T-helper 22 cell (primary cell): ENCODE measurements around the gene CIC.

Experiments
- DNase-seq: peaks from one replicate; pipeline ENCODE4 v3.0.0-alpha.2; 2020; ENCODE audit warnings: low read depth

Gene CIC

GRCh38 chr19:42268704-42269477, at the start of gene CIC:
TSS of gene CIC (plus strand) at chr19:42269252. CDS start at chr19:42271784, 2,532 bp downstream.
- DNase-seq = peak; percentile 99

GRCh38 chr19:42219812-42220750, 49.0 kb upstream of the CIC start, which contains the start of gene ZNF526:
TSS of gene ZNF526 (plus strand) at chr19:42220312. CDS start at chr19:42224404, 4,092 bp downstream.
- peak; percentile 96 for DNase-seq

DNA sequence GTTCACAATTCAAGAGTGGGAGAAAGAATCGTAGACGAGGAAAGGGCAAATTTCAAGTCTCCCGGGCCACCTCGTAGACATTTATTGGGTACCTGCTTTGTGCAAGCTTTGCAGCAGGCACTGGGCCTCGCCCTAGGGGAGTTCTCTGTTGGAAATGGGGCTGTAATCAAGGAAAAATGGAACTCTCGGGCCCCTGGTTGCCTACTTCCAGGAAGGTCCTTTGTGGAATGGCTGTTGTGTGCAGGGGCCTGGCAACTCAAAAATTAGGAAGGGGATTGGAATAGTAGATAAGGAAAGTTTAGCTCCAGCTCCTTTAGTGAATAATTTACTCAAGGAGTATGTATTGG, 48.3 kb upstream of the CIC start:
- DNase-seq = no peak

- DNase-seq = no peak
These were observed 43.9 kb upstream of the CIC start for GRCh38 chr19:42224940-42225717.

DNA sequence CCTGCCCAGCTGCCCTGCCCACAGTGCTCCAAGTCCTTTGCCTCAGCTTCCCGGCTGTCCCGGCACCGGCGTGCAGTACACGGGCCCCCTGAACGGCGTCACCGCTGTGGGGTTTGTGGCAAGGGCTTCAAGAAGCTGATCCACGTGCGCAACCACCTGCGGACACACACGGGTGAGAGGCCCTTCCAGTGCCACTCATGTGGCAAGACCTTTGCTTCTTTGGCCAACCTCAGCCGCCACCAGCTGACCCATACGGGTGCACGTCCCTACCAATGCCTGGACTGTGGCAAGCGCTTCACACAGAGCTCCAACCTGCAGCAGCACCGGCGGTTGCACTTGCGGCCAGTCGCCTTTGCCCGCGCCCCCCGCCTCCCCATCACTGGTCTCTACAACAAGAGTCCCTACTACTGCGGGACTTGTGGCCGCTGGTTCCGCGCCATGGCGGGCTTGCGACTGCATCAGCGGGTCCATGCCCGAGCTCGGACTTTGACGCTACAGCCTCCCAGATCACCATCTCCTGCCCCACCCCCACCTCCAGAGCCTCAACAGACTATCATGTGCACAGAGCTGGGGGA, 43.2 kb upstream of the CIC start:
- DNase-seq = no peak

GRCh38 chr19:42226886-42227285, 42.2 kb upstream of the CIC start:
- no peak for DNase-seq

DNA sequence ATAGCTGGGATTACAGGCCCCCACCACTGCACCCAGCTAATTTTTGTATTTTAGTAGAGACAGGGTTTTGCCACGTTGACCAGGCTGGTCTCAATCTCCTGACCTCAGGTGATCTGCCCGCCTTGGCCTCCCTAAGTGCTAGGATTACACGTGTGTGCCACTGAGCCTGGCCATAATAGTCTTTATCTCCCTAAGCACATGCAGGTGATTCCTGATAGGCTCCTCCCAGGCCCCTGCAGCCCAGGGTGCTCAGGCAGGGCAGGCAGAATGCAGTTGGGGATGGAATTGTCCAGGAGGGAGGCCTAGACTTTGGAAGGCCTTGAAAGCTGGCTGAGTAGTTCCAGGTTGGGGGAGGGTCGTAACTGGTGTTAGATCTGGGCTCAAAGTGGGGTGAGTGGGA, 40.4 kb upstream of the CIC start:
- no peak for DNase-seq

DNA sequence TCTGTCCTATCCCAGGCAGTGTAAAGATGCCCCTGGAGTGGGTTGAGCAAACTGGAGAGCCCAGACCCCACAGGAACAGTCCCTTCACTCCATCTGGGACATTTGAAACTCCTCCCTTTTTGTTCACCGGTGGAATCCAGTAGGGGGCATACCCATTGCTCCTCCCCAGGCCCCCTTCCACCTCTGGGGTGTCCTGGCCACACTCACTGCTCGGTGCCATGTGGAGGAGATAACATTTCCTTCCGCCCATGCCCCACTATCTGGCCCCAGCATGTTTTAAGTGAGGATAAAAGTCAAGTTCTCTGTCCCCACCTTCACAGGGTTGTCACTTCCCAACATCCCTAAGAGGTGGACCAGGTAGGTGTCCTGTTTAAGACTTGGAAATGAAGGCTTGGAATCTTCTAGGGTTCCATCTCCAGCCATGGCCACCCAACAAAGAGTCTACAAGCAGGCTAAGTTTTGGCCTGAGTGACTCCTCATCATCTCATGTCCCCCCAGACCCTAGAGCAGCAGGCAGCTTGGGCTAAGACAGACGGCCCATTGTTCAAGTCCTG, 39.7 kb upstream of the CIC start:
- DNase-seq = no peak

- no peak for DNase-seq
These were observed 39.1 kb upstream of the CIC start for GRCh38 chr19:42229855-42230351.

DNA sequence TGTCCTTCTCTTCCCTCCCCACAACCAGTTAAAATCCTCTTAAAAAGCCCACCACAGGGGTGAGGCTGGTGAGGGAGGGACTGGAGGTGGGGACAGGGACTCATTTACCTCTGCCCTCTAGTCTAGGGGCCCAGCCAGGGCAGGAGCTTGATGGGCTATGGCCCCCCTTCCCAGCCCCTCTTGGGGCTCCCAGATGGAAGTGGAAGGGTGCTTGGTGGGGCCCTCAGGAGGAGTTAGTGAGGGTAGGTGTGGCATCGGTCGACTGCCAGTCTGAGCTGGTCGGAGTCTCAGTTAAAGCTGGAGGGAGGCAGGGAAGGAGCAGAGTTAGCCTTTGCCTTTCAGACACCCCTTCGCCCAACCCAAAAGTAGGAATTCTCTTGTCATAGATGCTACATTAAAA, 38.5 kb upstream of the CIC start:
- no peak for DNase-seq

DNA sequence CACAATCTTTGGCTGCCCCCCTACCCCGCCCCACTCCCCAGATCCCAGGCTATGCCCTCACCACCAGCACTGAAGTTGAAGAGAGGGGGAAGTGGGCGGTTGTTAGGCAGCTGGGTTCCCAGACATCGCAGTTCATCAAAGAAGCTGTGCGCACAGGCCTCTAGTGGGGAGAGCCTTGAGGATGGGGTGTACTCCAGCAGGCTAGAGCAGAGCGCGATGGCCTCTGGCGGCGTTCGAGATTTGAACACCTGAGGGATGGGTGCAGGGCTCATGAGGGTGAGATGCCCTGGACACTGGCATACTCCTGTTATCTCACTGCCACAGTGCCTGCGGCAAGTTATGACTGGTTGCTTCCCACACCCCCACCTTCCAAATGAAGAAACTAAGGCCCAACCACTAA, 36.6 kb upstream of the CIC start:
- DNase-seq = no peak

DNA sequence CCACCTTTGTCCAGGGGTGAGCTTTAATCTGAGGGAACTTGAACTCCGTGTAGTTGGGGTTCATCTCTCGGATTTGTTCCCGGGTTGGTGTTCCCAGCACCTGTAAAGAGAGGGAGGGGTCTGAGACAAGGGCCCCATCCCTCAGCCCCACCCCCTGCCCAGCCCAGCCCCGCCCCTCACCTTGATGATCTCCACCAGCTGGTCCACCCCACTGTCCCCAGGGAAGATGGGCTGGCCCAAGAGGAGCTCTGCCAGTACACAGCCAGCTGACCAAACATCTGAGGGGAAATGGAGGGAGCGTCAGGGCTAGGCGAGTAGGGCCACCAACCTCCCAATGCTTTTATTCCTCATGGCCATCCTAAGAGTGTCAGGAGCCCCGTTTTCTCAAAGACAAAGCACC, 35.9 kb upstream of the CIC start:
- DNase-seq = no peak

DNA sequence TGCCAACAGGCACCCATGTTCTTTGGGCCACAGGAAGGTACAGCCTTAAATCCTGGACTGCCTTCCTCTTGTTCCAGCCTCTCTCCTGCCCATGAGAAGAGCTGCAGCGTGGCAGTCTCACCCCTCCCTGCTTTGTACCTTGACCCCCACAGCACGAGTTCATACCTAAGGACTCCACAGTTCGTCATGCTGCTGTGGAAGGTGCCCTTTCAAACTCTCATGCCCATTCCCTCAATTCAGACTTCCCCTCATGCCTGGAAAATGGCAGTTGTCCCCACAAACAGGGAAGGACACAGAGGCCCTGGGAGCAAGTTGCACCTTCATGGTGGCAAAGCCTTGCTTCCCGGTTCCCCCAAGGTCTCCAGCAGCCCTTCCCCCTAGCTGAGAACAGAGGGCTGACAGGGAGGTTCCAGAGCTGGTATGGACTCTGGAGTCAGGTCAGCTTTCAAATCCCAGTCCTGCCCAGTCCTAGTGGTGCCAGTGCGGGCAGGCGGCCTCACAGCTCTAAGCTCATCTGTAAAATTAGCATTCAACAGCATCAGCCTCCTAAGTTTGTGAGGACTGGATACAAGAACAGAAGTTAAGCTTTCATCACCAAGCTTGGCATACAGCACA, 35.3 kb upstream of the CIC start:
- DNase-seq = no peak

DNA sequence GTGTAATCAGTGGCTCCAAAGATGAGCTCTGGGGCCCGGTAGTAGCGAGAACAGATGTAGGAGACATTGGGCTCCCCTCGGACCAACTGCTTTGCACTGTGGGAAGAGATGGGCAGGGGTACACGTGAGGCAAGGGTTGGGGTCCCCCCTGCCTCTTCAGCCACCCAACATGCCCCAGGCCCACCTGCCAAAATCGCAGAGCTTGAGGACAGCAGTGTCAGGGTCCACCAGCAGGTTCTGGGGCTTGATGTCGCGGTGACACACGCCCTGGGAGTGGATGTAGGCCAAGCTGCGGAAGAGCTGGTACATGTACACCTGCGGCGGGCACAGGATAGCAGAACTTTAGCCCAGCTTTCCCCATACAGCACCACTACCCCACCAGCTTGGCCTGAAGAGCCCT, 34.7 kb upstream of the CIC start:
- DNase-seq = no peak

DNA sequence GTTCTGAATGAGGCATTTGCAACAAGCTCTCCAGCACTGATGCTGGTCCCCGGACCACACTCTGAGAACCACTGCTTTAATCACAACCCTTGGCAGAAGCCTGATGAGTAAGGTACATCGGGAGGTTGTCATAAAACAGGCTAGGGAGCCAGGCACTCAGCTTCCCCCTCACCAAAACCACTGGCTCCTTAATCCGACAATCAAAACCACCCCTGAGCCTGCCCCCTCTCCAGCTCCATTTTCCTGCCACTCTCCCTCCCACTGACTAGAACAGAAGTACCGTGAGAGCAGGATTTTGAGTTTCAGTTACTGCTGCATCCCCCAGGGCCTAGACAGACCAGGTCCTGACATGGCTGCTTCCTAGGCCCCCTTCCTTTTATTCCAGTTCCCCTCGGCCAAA, 33.9 kb upstream of the CIC start:
- no peak for DNase-seq

- DNase-seq = no peak
These were observed 29.4 kb upstream of the CIC start for GRCh38 chr19:42239544-42240220.

GRCh38 chr19:42241279-42241678, 27.8 kb upstream of the CIC start:
- DNase-seq = no peak

DNA sequence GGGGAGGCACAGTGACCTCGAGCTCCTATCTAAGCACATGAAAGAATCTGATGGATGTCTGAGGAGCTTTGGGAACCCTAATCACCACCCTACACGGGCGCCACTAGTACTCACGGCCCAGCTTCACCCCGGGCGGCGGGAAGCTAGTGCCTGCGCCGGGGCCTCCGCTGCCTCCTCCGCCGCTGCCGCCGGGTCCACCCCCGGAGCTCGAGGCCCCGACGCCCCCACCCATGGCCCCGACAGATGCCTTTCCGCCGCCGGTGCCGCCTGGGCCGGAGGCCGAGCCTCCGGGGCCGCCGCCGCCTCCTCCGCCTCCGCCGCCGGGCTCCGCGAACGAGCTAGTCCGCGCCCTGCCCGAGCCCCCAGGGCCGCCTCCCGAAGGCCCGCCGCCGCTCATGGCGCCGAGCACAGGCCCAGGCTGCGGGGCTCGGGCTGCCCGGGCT, 27.0 kb upstream of the CIC start:
- no peak for DNase-seq

DNA sequence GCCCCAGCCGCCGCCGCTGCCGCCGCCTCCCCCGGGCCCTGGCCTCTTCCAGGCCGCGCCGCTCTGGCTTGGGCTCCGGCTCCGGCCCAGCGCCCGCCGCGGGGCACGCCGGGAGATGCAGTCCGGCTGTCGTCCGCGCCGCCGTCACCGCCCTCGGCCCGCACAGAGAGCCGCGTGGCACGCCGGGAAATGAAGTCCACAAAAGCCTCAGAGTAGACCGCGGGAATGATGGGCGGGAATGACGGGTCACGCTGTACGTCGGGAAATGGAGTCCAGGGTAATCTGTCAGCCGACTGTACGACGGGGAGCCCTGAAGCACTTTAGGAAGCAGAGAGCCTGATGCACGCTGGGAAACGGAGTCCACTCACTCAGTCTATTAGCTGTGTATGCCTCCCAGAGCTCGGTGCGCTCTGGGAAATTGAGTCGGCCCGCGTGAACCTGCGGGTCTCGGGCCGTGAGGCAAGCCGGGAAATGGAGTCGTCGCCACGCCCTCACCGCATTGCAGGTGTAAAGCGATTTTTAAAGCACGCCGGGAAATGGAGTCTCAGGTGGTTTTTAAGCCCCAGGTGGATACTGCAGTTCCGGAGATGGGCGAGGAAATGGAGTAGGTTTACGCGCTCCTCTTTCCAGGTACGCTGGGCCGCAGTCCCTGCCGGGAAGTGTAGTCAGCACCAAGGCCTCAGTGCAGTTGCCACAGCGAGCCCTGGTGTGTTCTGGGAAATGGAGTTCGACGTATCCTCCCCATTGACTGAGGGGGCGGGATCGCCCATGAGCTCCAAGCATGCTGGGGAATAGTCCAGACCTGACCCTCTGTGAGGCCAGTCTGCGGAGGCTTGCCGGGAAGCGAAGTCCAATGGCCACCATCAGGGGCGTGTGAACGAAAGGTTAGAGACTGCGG, 26.3 kb upstream of the CIC start, which contains the start of gene GSK3A:
GSK3A (minus strand) TSS at position 91 of the 898 bp plus-strand sequence. CDS start 137 bp downstream, outside the sequence.
- peak; percentile 97 for DNase-seq
